NOMO-1 treated with dmso at 0.1 percent for 144 hours (cell line): ENCODE results near the gene LPP.
"Not testable (repeated sequence)": the region's sequence is repeated elsewhere in the genome, so short reads cannot be mapped to it uniquely, and the experiment has no call there.

Experiments used
- DNase-seq: peaks from one replicate; lab custom pipeline; 2025; ENCODE audit not compliant: unreplicated experiment; lab: John Stamatoyannopoulos, UW

LPP gene

GRCh38 chr3:188690064-188690463 is 536.1 kb downstream of the LPP start:
- DNase-seq, result no peak

GRCh38 chr3:188691004-188691403 is 537.0 kb downstream of the LPP start:
- no peak for DNase-seq

GRCh38 chr3:188691665-188692064 is 537.7 kb downstream of the LPP start:
- DNase-seq, result no peak

GRCh38 chr3:188692700-188693099 is 538.7 kb downstream of the LPP start:
- DNase-seq, result no peak

- no peak for DNase-seq
Measured at GRCh38 chr3:188693435-188693834, 539.5 kb downstream of the LPP start.

- DNase-seq, result no peak
Measured at GRCh38 chr3:188695241-188695640, 541.3 kb downstream of the LPP start.

- no peak for DNase-seq
Measured at GRCh38 chr3:188697127-188697526, 543.2 kb downstream of the LPP start.

GRCh38 chr3:188698436-188698835 is 544.5 kb downstream of the LPP start:
- no peak for DNase-seq

GRCh38 chr3:188700501-188700900 is 546.5 kb downstream of the LPP start:
- no peak for DNase-seq

- DNase-seq, result no peak
Measured at GRCh38 chr3:188700918-188701317, 547.0 kb downstream of the LPP start.

- peak; percentile 95 for DNase-seq
Measured at GRCh38 chr3:188701485-188701969, 547.6 kb downstream of the LPP start.

- DNase-seq, result not testable (repeated sequence)
Measured at GRCh38 chr3:188702028-188702427, 548.1 kb downstream of the LPP start.

GRCh38 chr3:188706176-188706575 is 552.2 kb downstream of the LPP start:
- DNase-seq, result no peak

GRCh38 chr3:188706599-188706998 is 552.6 kb downstream of the LPP start:
- no peak for DNase-seq

- DNase-seq, result no peak
Measured at GRCh38 chr3:188707381-188708288, 553.7 kb downstream of the LPP start.

- DNase-seq, result no peak
Measured at GRCh38 chr3:188711881-188712247, 557.9 kb downstream of the LPP start.

- DNase-seq, result peak; percentile 95
Measured at GRCh38 chr3:188712248-188712924, 558.4 kb downstream of the LPP start.

GRCh38 chr3:188712991-188713390 is 559.0 kb downstream of the LPP start:
- no peak for DNase-seq

GRCh38 chr3:188719545-188719944 is 565.6 kb downstream of the LPP start:
- DNase-seq, result no peak

- DNase-seq, result no peak
Measured at GRCh38 chr3:188720215-188720614, 566.3 kb downstream of the LPP start.

- DNase-seq, result no peak
Measured at GRCh38 chr3:188720636-188721035, 566.7 kb downstream of the LPP start.

GRCh38 chr3:188721312-188721711 is 567.4 kb downstream of the LPP start:
- DNase-seq, result no peak
